Keratinocyte (primary cell): ENCODE data around the gene FHOD3. TPM values are rescaled to one million over a fixed set of nuclear protein-coding genes. Genes with fewer than 3 reads are reported as not detected.

Experiments used
- DNase-seq: peaks from one replicate; pipeline ENCODE4 v3.0.0-alpha.2; 2011; ENCODE audit warnings: low read depth, missing footprints, low spot score
- FAIRE-seq: peaks from 2 replicates; lab custom pipeline; 2011; peaks lifted over from hg19 to GRCh38; lab: Jason Lieb, UNC
- H2AFZ ChIP-seq: 2 replicates; pipeline ENCODE4 v1.6.0; 2012; ENCODE audit warnings: low read length, control low read depth, inconsistent platforms; ENCODE audit not compliant: control insufficient read depth
- H3K27ac ChIP-seq: 2 replicates; pipeline ENCODE4 v1.5.1; 2011; ENCODE audit warnings: low read length; ENCODE audit not compliant: control insufficient read depth, insufficient read depth
- H3K27me3 ChIP-seq: 3 replicates; pipeline ENCODE4 v1.6.0; 2011; ENCODE audit warnings: low read length; ENCODE audit not compliant: control insufficient read depth, insufficient read depth; ENCODE audit errors: extremely low read depth
- H3K36me3 ChIP-seq, 2 experiments: 2 replicates in 1 of 2; 3 replicates in 1 of 2; pipeline ENCODE4 v1.5.1; 2011; ENCODE audit warnings: low read length in 2 of 2, mild to moderate bottlenecking in 1 of 2; ENCODE audit not compliant: control insufficient read depth in 2 of 2, insufficient read depth in 2 of 2; ENCODE audit errors: extremely low read depth in 1 of 2
- H3K4me1 ChIP-seq: 3 replicates; pipeline ENCODE4 v1.5.1; 2011; ENCODE audit warnings: low read length; ENCODE audit not compliant: control insufficient read depth, insufficient read depth; ENCODE audit errors: extremely low read depth
- H3K4me2 ChIP-seq: 3 replicates; pipeline ENCODE4 v1.6.0; 2011; ENCODE audit warnings: low read depth, low read length; ENCODE audit not compliant: control insufficient read depth, insufficient read depth; ENCODE audit errors: extremely low read depth
- H3K4me3 ChIP-seq, 3 experiments: fragments of 200-600 bp in 1 of 3; sonication (generic) in 1 of 3; 2 replicates in 2 of 3; 3 replicates in 1 of 3; pipeline ENCODE4 v1.5.1; 2011 to 2016; ENCODE audit warnings: low read length in 3 of 3, mild to moderate bottlenecking in 3 of 3, control low read depth in 2 of 3, inconsistent platforms in 1 of 3, low read depth in 1 of 3, mixed read lengths in 1 of 3, mixed run types in 1 of 3, moderate library complexity in 1 of 3; ENCODE audit not compliant: control insufficient read depth in 2 of 3, insufficient read depth in 2 of 3; ENCODE audit errors: extremely low read depth in 1 of 3
- H3K79me2 ChIP-seq: 2 replicates; pipeline ENCODE4 v1.6.0; 2012; ENCODE audit warnings: low read length; ENCODE audit not compliant: control insufficient read depth, insufficient read depth
- H3K9ac ChIP-seq: 3 replicates; pipeline ENCODE4 v1.6.0; 2011; ENCODE audit warnings: low read length; ENCODE audit not compliant: control insufficient read depth, insufficient read depth; ENCODE audit errors: extremely low read depth
- H3K9me1 ChIP-seq: 3 replicates; pipeline ENCODE4 v1.6.0; 2011; ENCODE audit warnings: low read length; ENCODE audit not compliant: control insufficient read depth, insufficient read depth; ENCODE audit errors: extremely low read depth
- H3K9me3 ChIP-seq: 2 replicates; pipeline ENCODE4 v1.5.1; 2012; ENCODE audit warnings: low read depth, low read length; ENCODE audit not compliant: control insufficient read depth
- H4K20me1 ChIP-seq: 3 replicates; pipeline ENCODE4 v1.6.0; 2011; ENCODE audit warnings: low read length; ENCODE audit not compliant: control insufficient read depth, insufficient read depth; ENCODE audit errors: extremely low read depth
- EZH2 ChIP-seq: IDR thresholded peaks from one replicate; pipeline ENCODE4 v1.6.1; 2012; ENCODE audit warnings: inconsistent platforms, mild to moderate bottlenecking, low read length, moderate library complexity
- dilution Hi-C: fragments of 300-500 bp; cut with MboI; formaldehyde crosslinking; loops from one replicate; pipeline ENCODE4 v1.7.0; 2020; ENCODE audit warnings: low sequenced_read_pairs; ENCODE audit not compliant: extremely low pct_ligation_motif_present
- polyA plus RNA-seq, 5 experiments: library from polyadenylated mRNA; depleted of rRNA in 3 of 5; stranded (reverse) in 3 of 5; stranded (forward) in 1 of 5; unstranded in 1 of 5; fragments of >200 nt; gene quantifications; 1 replicate in 1 of 5; 2 replicates in 3 of 5; 3 replicates in 1 of 5; pipeline versions ENCODE4 v1.2.1 to v1.2.3, GENCODE V29; 2011 to 2012; ENCODE audit warnings: missing spikeins in 2 of 5, low read depth in 1 of 5, low replicate concordance in 1 of 5
- TF ChIP-seq, protein P1 (sequence below), 3 experiments: IDR thresholded peaks in 1 of 3; conservative IDR thresholded peaks in 1 of 3; optimal IDR thresholded peaks in 1 of 3; 2 replicates in 2 of 3; 3 replicates in 1 of 3; pipeline versions ENCODE3 to v1.5.1; 2011; ENCODE audit warnings: low read length in 3 of 3, mild to moderate bottlenecking in 3 of 3, moderate library complexity in 2 of 3, control low read depth in 1 of 3, inconsistent platforms in 1 of 3; ENCODE audit not compliant: insufficient read depth in 2 of 3; ENCODE audit errors: extremely low read depth in 1 of 3

FHOD3 gene
- polyA plus RNA-seq, 1 donor (not counting 4 experiments of a cell fraction or from before 2014, with no cell fraction given), result 7.7 TPM

DNA sequence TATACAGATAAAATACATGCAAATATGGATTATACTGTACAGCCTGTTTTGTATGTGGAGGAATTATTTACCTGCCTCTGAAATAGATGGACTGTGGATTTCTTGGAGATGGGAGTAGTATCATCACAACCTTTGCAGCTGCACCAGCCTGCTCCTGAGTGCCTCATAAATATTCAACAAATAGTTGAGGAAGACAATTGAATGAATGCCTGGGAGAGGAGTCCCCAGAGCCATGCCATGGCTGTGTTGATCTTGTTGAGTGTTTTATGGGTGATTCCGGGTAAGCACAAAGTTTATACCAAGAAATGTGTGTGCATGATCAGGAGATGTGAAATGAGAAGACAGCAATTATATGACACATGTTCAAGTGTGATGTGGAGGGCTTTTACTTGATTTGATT is 225.0 kb downstream of the FHOD3 start:
- Histone ChIP-seq H3K9ac (no peak overlapping the region), H3K27me3 (no peaks in the 10 kb centered on the region), H2AFZ (no peak overlapping the region), H3K4me1 (no peaks in the 10 kb centered on the region), H3K9me1 (no peaks in the 10 kb centered on the region), H3K4me2 (no peak overlapping the region), H3K36me3 (no peaks in the 10 kb centered on the region), H3K27ac (no peak overlapping the region), H4K20me1 (no peaks in the 10 kb centered on the region), H3K4me3 (no peak overlapping the region), H3K79me2 (no peaks in the 10 kb centered on the region), H3K9me3 (no peaks in the 10 kb centered on the region)
- dilution Hi-C loops, result no loop called here
- FAIRE-seq, result no peak
- TF ChIP-seq EZH2, result no peak
- TF ChIP-seq, protein P1, sequence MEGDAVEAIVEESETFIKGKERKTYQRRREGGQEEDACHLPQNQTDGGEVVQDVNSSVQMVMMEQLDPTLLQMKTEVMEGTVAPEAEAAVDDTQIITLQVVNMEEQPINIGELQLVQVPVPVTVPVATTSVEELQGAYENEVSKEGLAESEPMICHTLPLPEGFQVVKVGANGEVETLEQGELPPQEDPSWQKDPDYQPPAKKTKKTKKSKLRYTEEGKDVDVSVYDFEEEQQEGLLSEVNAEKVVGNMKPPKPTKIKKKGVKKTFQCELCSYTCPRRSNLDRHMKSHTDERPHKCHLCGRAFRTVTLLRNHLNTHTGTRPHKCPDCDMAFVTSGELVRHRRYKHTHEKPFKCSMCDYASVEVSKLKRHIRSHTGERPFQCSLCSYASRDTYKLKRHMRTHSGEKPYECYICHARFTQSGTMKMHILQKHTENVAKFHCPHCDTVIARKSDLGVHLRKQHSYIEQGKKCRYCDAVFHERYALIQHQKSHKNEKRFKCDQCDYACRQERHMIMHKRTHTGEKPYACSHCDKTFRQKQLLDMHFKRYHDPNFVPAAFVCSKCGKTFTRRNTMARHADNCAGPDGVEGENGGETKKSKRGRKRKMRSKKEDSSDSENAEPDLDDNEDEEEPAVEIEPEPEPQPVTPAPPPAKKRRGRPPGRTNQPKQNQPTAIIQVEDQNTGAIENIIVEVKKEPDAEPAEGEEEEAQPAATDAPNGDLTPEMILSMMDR (optimal IDR thresholded peaks at IDR 0.05 in 1 of 3, IDR thresholded peaks at IDR 0.05 in 1 of 3, conservative IDR thresholded peaks at IDR 0.05 in 1 of 3; ENCODE audit: extremely low read depth in 1 of 3, insufficient read depth in 2 of 3, low read length in 3 of 3), result no peak
- DNase-seq, result no peak

DNA sequence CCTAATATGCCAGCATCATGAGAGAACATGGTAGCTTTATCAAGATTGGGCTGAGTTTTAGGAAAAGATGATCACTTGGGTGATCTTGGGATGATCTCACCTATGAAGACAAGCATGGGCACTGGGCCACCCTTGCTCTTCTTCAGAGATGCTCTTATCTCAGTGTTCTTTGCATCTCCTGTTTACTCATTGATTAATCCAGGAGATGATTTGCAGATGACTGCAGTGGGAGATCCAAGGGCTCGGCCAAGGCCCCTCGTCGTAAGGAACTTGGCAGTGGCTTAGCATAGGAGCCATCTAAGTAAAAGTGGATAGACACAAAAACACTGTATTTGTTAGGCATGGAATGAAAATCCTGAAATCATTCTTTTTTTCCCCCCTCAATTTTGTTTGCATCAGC is 228.4 kb downstream of the FHOD3 start:
- no peak for TF ChIP-seq EZH2
- TF ChIP-seq, protein P1 (optimal IDR thresholded peaks at IDR 0.05 in 1 of 3, IDR thresholded peaks at IDR 0.05 in 1 of 3, conservative IDR thresholded peaks at IDR 0.05 in 1 of 3; ENCODE audit: extremely low read depth in 1 of 3, insufficient read depth in 2 of 3, low read length in 3 of 3), result no peak
- Histone ChIP-seq H3K4me1 (no peaks in the 10 kb centered on the region), H2AFZ (no peak overlapping the region), H3K4me3 (no peak overlapping the region), H3K4me2 (no peak overlapping the region), H3K27ac (no peak overlapping the region), H4K20me1 (no peaks in the 10 kb centered on the region), H3K9me1 (no peaks in the 10 kb centered on the region), H3K36me3 (no peaks in the 10 kb centered on the region), H3K9me3 (no peaks in the 10 kb centered on the region), H3K79me2 (no peaks in the 10 kb centered on the region), H3K27me3 (no peaks in the 10 kb centered on the region), H3K9ac (no peak overlapping the region)
- DNase-seq, result no peak
- dilution Hi-C loops, result no loop called here
- no peak for FAIRE-seq
